Progenitor cell of endocrine pancreas (in vitro differentiated cells): ENCODE measurements around the gene LDLRAD4. TPM values are rescaled to one million over a fixed set of nuclear protein-coding genes. Genes with fewer than 3 reads are reported as not detected.

ENCODE experiments used
- DNase-seq: peaks from one replicate; pipeline ENCODE4 v3.0.0; 2021; ENCODE audit warnings: low spot score; ENCODE audit not compliant: unreplicated experiment
- H3K27ac Mint-ChIP-seq: 2 replicates; pipeline ENCODE4 v1.8.0; 2021; ENCODE audit warnings: mild to moderate bottlenecking, moderate library complexity, mixed read lengths
- H3K27me3 Mint-ChIP-seq: 2 replicates; pipeline ENCODE4 v1.8.0; 2021; ENCODE audit warnings: mixed read lengths
- H3K36me3 Mint-ChIP-seq: 2 replicates; pipeline ENCODE4 v1.8.0; 2022; ENCODE audit warnings: mixed read lengths; ENCODE audit not compliant: insufficient read depth
- H3K4me1 Mint-ChIP-seq: 2 replicates; pipeline ENCODE4 v1.8.0; 2021; ENCODE audit warnings: low read depth, mixed read lengths
- H3K4me3 Mint-ChIP-seq: 2 replicates; pipeline ENCODE4 v1.8.0; 2021; ENCODE audit warnings: low read depth, mild to moderate bottlenecking, moderate library complexity, mixed read lengths
- H3K9me3 Mint-ChIP-seq: 2 replicates; pipeline ENCODE4 v1.8.0; 2021; ENCODE audit warnings: low read depth, mixed read lengths
- total RNA-seq: library from RNA; stranded (reverse); gene quantifications from 2 replicates; pipeline ENCODE4 v1.2.1, GENCODE V29; 2021
- TF ChIP-seq, protein P1 (sequence below): fragments of 200-600 bp; sonication (generic); IDR thresholded peaks from one replicate; pipeline ENCODE4 v1.5.0; 2021; ENCODE audit warnings: antibody characterized with exemption, mild to moderate bottlenecking; ENCODE audit not compliant: unreplicated experiment

The LDLRAD4 gene
- total RNA-seq, 1 donor from 2014 or later, result 3.8 TPM

DNA sequence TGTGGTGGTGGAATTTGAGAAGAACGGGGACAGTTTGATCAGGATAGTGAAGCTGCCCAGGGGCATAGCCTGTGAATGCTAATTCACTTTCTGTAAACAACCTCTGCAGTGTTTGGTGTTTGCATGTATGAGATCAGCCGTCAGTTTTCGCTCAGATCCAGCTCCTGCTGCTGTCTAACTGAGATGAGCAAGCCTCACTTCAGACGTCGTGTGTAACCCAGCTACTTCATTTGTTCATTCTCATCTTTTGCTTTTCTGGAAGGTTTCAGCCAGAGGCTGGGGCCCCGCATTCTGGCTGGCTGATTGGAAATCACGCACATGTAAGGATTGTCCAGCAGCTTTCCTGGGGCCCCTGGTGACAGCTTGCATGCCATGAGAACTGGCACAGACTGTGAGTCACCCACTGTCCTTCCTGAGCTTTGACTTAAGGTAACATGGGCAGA lies 48.9 kb downstream of the LDLRAD4 start:
- Mint-ChIP-seq H3K4me1 (peaks cover 3% of the 10 kb centered on the region), H3K36me3 (no peaks in the 10 kb centered on the region), H3K4me3 (no peak overlapping the region), H3K27me3 (peaks cover 29% of the 10 kb centered on the region), H3K9me3 (no peaks in the 10 kb centered on the region), H3K27ac (no peak overlapping the region)
- no peak for DNase-seq
- TF ChIP-seq, protein P1, sequence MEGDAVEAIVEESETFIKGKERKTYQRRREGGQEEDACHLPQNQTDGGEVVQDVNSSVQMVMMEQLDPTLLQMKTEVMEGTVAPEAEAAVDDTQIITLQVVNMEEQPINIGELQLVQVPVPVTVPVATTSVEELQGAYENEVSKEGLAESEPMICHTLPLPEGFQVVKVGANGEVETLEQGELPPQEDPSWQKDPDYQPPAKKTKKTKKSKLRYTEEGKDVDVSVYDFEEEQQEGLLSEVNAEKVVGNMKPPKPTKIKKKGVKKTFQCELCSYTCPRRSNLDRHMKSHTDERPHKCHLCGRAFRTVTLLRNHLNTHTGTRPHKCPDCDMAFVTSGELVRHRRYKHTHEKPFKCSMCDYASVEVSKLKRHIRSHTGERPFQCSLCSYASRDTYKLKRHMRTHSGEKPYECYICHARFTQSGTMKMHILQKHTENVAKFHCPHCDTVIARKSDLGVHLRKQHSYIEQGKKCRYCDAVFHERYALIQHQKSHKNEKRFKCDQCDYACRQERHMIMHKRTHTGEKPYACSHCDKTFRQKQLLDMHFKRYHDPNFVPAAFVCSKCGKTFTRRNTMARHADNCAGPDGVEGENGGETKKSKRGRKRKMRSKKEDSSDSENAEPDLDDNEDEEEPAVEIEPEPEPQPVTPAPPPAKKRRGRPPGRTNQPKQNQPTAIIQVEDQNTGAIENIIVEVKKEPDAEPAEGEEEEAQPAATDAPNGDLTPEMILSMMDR, result no peak

DNA sequence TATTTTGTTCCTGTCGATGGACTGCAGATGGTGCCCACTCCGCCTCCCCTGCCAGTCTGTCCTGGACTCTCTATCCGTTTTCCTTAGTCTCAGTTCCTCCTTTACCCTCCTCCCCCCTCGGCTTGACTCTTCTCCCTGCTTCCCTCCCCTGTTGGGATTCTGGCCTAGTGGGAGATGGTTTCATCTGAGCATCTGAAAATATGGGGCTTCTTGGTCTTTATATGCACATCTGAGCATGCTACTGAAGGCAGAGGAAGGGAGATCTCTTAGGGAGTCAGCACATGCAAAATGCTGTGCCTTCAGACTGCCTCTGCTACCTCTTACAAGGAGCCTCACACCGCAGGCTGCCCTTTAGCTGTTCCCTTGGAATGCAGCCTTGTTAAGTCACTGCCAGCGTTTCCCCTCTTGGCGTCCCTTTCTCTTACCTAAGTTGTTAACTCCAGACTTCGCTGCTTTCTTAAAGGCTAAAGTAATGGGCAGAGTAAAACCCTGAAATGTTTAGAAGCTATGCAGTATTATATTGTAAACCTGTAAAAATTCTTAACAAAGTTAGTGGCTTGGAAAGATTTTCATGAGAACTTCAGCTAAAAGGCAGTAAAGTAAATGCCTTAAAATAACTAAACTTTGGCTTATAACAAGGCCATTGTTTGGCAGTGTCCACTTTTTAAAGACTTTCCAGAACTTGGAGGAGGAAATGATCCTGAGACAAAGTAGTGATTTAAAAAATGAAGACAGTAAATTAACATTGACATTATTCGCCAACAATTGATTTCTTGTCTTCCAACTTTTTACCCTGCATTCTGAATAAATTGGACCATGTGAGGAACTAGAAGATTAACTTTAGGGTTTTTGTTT lies 49.8 kb downstream of the LDLRAD4 start:
- peak overlapping the region; percentile 27 for H3K27ac Mint-ChIP-seq
- H3K4me1 Mint-ChIP-seq, result peaks cover 3% of the 10 kb centered on the region
- no peaks in the 10 kb centered on the region for H3K36me3 Mint-ChIP-seq
- no peaks in the 10 kb centered on the region for H3K9me3 Mint-ChIP-seq
- H3K27me3 Mint-ChIP-seq, result peaks cover 29% of the 10 kb centered on the region
- H3K4me3 Mint-ChIP-seq, result no peak overlapping the region
- TF ChIP-seq, protein P1, result no peak
- no peak for DNase-seq

DNA sequence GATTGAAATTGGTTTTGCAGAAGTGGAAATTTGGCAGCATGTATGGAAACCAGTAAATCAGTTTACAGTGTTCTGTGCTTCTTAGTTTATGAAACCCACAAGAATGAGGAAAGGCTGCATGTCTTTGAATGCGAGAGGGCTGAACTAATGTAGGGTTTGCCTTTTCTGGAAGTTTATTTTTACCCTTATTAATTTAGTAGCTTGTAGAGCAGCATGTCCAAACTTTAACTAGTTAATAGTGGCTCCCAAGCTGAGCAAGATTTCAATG lies 50.4 kb downstream of the LDLRAD4 start:
- Mint-ChIP-seq H3K9me3 (no peaks in the 10 kb centered on the region), H3K4me3 (no peak overlapping the region), H3K36me3 (no peaks in the 10 kb centered on the region), H3K4me1 (peaks cover 3% of the 10 kb centered on the region), H3K27ac (no peak overlapping the region), H3K27me3 (peaks cover 29% of the 10 kb centered on the region)
- TF ChIP-seq, protein P1, result no peak
- no peak for DNase-seq

DNA sequence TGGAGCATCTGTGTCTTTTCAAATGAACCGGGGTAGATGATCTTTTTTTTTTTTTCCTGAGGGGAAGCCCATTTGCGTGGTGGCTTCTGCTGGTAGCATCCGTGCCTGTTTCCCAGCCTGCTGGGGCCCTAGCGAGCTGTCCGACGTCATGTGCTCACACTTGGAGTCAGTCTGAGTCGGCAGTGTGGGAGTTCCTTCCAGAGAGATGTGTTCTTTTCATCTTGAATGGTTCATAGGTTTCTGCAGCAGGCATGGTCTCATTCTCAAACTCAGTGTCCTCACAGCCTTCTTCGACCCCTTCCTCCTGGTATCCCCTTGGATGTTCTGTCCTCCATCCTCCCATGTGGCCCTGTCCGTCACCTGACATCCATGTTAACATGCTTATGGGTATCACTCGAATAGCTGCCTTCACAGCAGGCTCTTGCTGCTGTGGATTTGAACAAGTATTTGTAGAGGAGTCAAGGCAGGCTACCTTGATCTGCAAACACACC lies 51.0 kb downstream of the LDLRAD4 start:
- Mint-ChIP-seq H3K36me3 (no peaks in the 10 kb centered on the region), H3K9me3 (no peaks in the 10 kb centered on the region), H3K4me3 (no peak overlapping the region), H3K27ac (no peak overlapping the region), H3K4me1 (peaks cover 3% of the 10 kb centered on the region), H3K27me3 (peaks cover 29% of the 10 kb centered on the region)
- DNase-seq, result no peak
- TF ChIP-seq, protein P1, result no peak

DNA sequence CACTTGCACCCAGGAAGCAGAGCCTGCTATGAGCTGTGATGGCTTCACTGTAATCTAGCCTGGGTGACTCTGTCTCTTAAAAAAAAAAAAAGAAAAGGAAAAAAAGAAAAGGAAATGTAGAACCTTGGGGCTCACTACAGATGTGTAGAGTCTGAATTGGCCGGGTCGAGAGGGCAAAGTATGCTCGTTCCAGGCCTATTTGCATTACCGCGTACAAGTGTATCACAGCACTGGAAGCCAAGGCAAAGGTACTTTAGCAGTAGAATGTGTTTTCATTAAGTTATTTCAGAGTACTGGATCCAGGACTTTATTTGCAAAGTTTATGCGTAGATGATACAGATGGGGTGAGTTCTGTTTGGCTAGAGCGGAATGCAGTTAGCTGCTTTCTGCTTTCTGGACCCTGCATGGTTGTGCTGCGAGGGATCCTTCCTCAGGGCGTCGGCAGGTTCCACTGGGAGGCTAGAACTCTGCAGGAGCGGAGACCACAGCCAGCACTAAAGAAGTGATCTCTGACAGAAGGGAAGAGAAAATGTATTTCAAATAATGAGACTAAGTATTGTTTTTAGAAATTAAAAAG lies 51.8 kb downstream of the LDLRAD4 start:
- Mint-ChIP-seq H3K4me1 (peaks cover 3% of the 10 kb centered on the region), H3K36me3 (no peaks in the 10 kb centered on the region), H3K27me3 (peaks cover 24% of the 10 kb centered on the region), H3K27ac (no peak overlapping the region), H3K9me3 (no peaks in the 10 kb centered on the region), H3K4me3 (no peak overlapping the region)
- no peak for DNase-seq
- TF ChIP-seq, protein P1, result no peak
